Erythroblast (primary cell): ENCODE data around the gene PRR33.
"Not testable (repeated sequence)": the region's sequence is repeated elsewhere in the genome, so short reads cannot be mapped to it uniquely, and the experiment has no call there.

Experiments
- DNase-seq, 2 experiments: peaks; one replicate each; lab custom pipeline; 2025; lab: John Stamatoyannopoulos, UW
- GATA1 ChIP-seq: IDR thresholded peaks from 2 replicates; pipeline ENCODE4 v1.6.1; 2011; ENCODE audit warnings: low read depth, mild to moderate bottlenecking, control low read depth, low read length, moderate library complexity
- POLR2A ChIP-seq: IDR thresholded peaks from 2 replicates; pipeline ENCODE4 v1.6.1; 2011; ENCODE audit warnings: mild to moderate bottlenecking, low read length

Gene PRR33

DNA sequence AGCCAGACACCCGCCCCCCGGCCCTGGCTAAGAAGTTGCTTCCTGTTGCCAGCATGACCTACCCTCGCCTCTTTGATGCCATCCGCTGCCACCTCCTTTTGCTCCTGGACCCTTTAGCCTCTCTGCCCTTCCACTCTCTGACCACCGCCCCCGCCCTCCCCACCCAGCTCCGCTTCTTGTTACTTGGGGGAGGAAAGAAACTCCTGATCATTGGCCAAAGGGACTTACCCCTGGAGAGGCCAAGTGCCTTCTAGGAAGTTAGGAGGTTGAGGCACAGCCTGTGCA, at the start of gene PRR33:
Gene PRR33 (minus strand): TSS at position 65 of the 285 bp plus-strand sequence. CDS start 1,311 bp downstream, outside the sequence.
- DNase-seq = no peak
- TF ChIP-seq POLR2A (no peak), GATA1 (no peak)

- not testable (repeated sequence) for DNase-seq
Measured at GRCh38 chr11:1939788-1940187, 48.1 kb upstream of the PRR33 start.

DNA sequence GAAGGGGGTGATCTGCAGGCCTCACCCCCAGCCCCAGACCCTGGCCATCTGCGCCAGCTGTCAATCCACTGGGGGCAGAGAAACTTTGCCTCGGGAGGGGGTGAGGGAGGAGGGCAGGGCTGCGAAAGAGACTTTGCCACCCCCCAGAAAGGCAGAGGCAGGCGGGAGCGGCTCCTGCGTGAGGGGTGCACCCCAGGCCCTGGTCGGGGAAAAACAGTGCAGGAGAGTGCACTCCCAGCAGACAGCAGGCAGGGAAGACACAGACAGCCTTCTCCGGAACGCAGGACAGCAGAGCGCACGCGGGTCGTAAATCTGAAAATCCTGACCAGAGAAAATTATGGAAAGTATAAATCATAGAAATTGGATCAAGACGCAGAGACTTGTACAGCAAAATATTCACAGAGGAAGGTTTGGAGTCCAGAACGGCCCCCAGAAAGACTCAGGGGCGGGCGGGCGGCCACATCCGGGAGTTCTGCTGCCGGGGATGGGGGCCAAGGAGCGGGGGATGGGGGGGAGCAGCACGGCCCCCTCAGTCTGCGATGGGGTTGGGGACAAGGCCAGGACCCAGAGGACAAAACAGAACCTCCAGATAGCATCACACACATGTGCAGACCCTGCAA, 47.4 kb upstream of the PRR33 start:
- no peak for TF ChIP-seq POLR2A
- no peak for TF ChIP-seq GATA1
- peak in 1 of 2 experiments; percentile 30 for DNase-seq

GRCh38 chr11:1938343-1939005, 46.8 kb upstream of the PRR33 start:
- no peak for DNase-seq
- TF ChIP-seq GATA1 (no peak), POLR2A (no peak)

- no peak for DNase-seq
- TF ChIP-seq GATA1 (no peak), POLR2A (no peak)
Measured at GRCh38 chr11:1937616-1938342, 46.1 kb upstream of the PRR33 start.

DNA sequence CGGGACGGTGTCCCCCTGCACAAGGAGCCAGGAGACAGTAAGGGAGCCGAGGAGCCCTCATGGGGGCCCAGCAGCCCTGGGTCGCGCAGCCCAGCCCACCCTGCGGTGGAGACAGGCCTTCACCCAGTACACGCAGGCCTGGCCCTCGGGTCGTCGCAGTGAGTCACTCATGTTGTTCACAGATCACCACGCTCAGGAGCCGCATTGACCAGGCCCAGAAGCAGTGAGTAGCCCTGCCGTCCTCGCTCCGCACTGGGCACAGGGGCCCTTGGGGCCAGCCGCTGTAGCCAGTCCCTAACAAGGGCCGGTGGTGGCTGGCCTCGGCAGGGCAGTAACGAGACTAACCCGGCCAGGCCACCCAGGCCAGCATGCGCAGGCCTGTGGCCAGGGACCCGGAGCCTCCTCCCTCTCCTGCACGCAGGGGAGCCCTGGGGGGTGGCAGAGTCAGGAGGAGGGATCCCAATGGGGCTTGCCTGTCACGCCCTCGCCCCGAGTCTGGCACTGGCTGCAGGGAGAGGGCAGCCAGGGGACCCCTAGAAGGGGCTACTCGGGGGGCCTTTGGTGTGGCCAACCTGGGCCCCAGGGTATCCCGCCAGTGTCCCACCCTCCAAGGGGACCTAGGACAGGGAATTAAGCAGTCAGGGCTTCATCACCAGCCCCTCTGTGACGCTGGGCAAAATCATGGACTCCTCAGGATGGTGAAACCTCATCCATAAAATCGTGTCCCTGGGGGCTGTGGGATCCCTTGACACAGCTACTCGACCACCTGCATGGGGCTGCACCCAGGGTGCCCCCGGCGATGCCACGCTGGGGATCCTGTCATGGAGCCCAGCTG, 45.3 kb upstream of the PRR33 start:
- TF ChIP-seq POLR2A (no peak), GATA1 (no peak)
- no peak for DNase-seq

DNA sequence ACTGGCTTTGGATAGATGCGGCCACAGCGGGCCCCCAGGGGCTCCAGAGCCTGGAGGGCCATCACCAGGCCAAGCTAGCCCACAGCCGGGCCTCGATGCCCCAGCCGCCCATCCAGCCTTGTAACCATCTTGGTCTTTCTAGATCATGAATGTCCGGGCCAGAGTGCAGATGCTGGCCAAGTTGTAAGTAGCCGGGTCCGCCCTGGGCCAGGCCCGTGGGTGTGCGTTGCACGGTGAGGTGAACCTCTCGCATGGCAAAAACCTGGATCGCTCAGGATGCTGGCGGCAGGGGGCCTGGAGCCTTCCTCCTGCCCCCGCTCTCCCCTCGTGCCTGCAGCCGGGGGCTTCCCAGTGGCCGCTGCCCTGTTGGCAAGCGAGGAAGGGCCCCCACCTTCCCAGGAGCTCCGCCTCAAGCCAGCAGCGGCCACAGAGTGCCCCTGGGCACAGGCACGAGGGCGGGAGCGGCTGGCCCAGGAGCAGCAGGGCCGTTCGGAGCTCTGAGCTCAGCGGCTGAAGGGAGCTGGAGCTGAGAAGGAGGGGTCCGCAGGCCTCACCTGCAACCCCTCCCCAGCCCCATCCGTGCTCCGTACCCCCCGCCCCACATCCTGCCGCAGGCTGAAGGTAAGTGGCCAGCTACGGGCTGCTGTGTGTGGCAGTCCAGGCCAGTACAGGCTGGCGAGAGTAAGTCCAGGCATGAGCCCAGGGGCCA, 44.5 kb upstream of the PRR33 start:
- DNase-seq = no peak
- TF ChIP-seq POLR2A = no peak
- no peak for TF ChIP-seq GATA1

GRCh38 chr11:1935156-1936071, 43.7 kb upstream of the PRR33 start:
- TF ChIP-seq POLR2A (no peak), GATA1 (no peak)

GRCh38 chr11:1934335-1935155, 42.9 kb upstream of the PRR33 start:
- DNase-seq = no peak
- no peak for TF ChIP-seq GATA1
- no peak for TF ChIP-seq POLR2A

More at GRCh38 chr11:1935156-1936071, 43.7 kb upstream of the PRR33 start:
- no peak for DNase-seq

DNA sequence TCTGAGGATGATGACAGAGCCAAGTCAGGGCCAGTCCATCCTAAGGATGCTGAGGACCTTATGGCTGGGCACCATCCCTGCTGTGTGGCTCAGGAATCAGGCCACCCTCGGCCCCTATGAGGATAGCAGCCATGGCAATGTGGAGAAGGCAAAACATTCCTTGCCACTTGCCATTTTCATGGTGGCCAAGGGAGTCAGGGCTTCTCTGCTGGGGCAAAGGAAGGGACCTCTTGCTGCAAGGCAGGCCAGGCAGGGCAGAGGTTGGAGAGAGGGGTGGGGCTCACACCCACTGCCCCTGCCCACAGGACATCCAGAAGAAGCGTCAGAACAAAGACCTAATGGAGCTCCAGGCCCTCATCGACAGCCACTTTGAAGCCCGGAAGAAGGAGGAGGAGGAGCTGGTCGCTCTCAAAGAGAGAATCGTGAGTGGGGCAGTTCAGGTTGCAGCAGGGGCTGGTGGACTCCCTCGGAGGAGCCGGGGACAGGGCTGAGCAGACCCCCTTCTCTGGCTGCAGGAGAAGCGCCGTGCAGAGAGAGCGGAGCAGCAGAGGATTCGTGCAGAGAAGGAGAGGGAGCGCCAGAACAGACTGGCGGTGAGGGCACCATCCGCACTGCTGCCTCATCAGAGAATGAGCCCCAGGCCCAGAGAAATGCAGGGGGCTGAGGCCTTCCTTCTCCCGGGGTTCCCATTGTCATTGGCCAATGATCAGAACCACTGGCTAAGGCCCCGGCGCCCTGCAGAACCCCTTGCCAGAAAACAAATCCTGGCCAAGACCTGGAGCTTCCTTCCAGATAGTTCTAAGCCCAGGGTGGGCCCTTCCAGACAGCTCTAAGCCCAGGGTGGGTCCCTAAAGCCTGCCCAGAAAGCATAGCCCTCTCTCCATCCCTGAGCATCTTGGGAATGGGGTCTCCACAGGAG, 42.0 kb upstream of the PRR33 start:
- no peak for DNase-seq
- no peak for TF ChIP-seq GATA1
- no peak for TF ChIP-seq POLR2A
